Measurements from ENCODE around the gene TP53I11.

The TP53I11 gene

GRCh38 chr11:44957040-44957515 lies 6.4 kb upstream of the TP53I11 start:
- DNase-seq (ENCODE audit: low read depth in 2 of 2), result no peak

- DNase-seq (ENCODE audit: low read depth in 2 of 2), result no peak
These were observed 4.5 kb upstream of the TP53I11 start for GRCh38 chr11:44955015-44955738.

- no peak for DNase-seq (ENCODE audit: low read depth in 2 of 2)
These were observed 3.6 kb upstream of the TP53I11 start for GRCh38 chr11:44954051-44954906.

- DNase-seq (ENCODE audit: low read depth in 2 of 2), result no peak
These were observed 2.0 kb upstream of the TP53I11 start for GRCh38 chr11:44952500-44953260.

GRCh38 chr11:44952082-44952481 lies 1.4 kb upstream of the TP53I11 start:
- no peak for DNase-seq (ENCODE audit: low read depth in 2 of 2)

- DNase-seq (ENCODE audit: low read depth in 2 of 2), result no peak
These were observed 555 bp downstream of the TP53I11 start for GRCh38 chr11:44950031-44950624.

- DNase-seq (ENCODE audit: low read depth in 2 of 2), result no peak
These were observed 1.3 kb downstream of the TP53I11 start for GRCh38 chr11:44949160-44950030.

- no peak for DNase-seq (ENCODE audit: low read depth in 2 of 2)
These were observed 2.5 kb downstream of the TP53I11 start for GRCh38 chr11:44948155-44948554.

- no peak for DNase-seq (ENCODE audit: low read depth in 2 of 2)
These were observed 3.6 kb downstream of the TP53I11 start for GRCh38 chr11:44947114-44947513.

GRCh38 chr11:44946263-44946662 lies 4.4 kb downstream of the TP53I11 start:
- DNase-seq (ENCODE audit: low read depth in 2 of 2), result no peak

- DNase-seq (ENCODE audit: low read depth in 2 of 2), result no peak
These were observed 5.0 kb downstream of the TP53I11 start for GRCh38 chr11:44945666-44946065.

- no peak for DNase-seq (ENCODE audit: low read depth in 2 of 2)
These were observed 5.8 kb downstream of the TP53I11 start for GRCh38 chr11:44944853-44945235.

- no peak for DNase-seq (ENCODE audit: low read depth in 2 of 2)
These were observed 6.4 kb downstream of the TP53I11 start for GRCh38 chr11:44944181-44944852.

GRCh38 chr11:44943696-44944095 lies 7.0 kb downstream of the TP53I11 start:
- no peak for DNase-seq (ENCODE audit: low read depth in 2 of 2)

- DNase-seq (ENCODE audit: low read depth in 2 of 2), result peak in 1 of 2 donors; percentile 32
These were observed 7.6 kb downstream of the TP53I11 start for GRCh38 chr11:44943118-44943517.

- no peak for DNase-seq (ENCODE audit: low read depth in 2 of 2)
These were observed 8.4 kb downstream of the TP53I11 start for GRCh38 chr11:44942029-44942955.

GRCh38 chr11:44941259-44942021 lies 9.2 kb downstream of the TP53I11 start:
- no peak for DNase-seq (ENCODE audit: low read depth in 2 of 2)

GRCh38 chr11:44940835-44941234 lies 9.8 kb downstream of the TP53I11 start:
- DNase-seq (ENCODE audit: low read depth in 2 of 2), result no peak
